Dendritic cell treated with granulocyte-macrophage colony-stimulating factor and Interleukin-4, amounts not matched to agents 40 ng/mL and 50 ng/mL, for 4 days (primary cell): ENCODE results near the gene TMED4.

Experiments used
- H3K27ac Mint-ChIP-seq: one replicate; pipeline ENCODE4 v1.8.0; 2022; ENCODE audit warnings: mild to moderate bottlenecking, mixed read lengths
- H3K27me3 Mint-ChIP-seq: one replicate; pipeline ENCODE4 v1.8.0; 2022; ENCODE audit warnings: mild to moderate bottlenecking, mixed read lengths
- H3K36me3 Mint-ChIP-seq: one replicate; pipeline ENCODE4 v1.8.0; 2022; ENCODE audit warnings: low read depth, mixed read lengths
- H3K4me1 Mint-ChIP-seq: one replicate; pipeline ENCODE4 v1.8.0; 2022; ENCODE audit warnings: low read depth, mixed read lengths
- H3K4me3 Mint-ChIP-seq: one replicate; pipeline ENCODE4 v1.8.0; 2022; ENCODE audit warnings: mild to moderate bottlenecking, moderate library complexity, mixed read lengths
- H3K9me3 Mint-ChIP-seq: one replicate; pipeline ENCODE4 v1.8.0; 2022; ENCODE audit warnings: mixed read lengths
- intact Hi-C: fragments of 100-400 bp; cut with micrococcal nuclease; formaldehyde crosslinking; loops from one replicate; pipeline ENCODE4 v1.15.0; 2022

Gene TMED4

GRCh38 chr7:44581879-44582603 lies at the start of gene TMED4:
TSS of gene TMED4 (minus strand) at chr7:44582231. CDS start at chr7:44582206, 25 bp downstream.
- no peaks in the 10 kb centered on the region for H3K9me3 Mint-ChIP-seq
- H3K27ac Mint-ChIP-seq = peak within 1 kb of the TSS; percentile 97
- peak within 1 kb of the TSS; percentile 90 for H3K4me3 Mint-ChIP-seq
- peaks cover 1% of the 10 kb centered on the region for H3K27me3 Mint-ChIP-seq
- intact Hi-C loops = loop anchor here (2.0 kb wide), 2 partner anchors 215 to 265 kb away; partner anchors contain the start of gene PPIA
- H3K36me3 Mint-ChIP-seq = peaks cover 55% of the 10 kb centered on the region
- H3K4me1 Mint-ChIP-seq = peaks cover 34% of the 10 kb centered on the region

- intact Hi-C loops = no loop called here
- H3K4me1 Mint-ChIP-seq = peaks cover 77% of the 10 kb centered on the region
- no peaks in the 10 kb centered on the region for H3K9me3 Mint-ChIP-seq
- H3K4me3 Mint-ChIP-seq = peak overlapping the region; percentile 34
- H3K27me3 Mint-ChIP-seq = no peaks in the 10 kb centered on the region
- peaks cover 63% of the 10 kb centered on the region for H3K36me3 Mint-ChIP-seq
- peak overlapping the region; percentile 84 for H3K27ac Mint-ChIP-seq
Measured at GRCh38 chr7:44631458-44632115, 49.6 kb upstream of the TMED4 start.

GRCh38 chr7:44630792-44631457 lies 48.9 kb upstream of the TMED4 start:
- no peaks in the 10 kb centered on the region for H3K9me3 Mint-ChIP-seq
- peak overlapping the region; percentile 84 for H3K27ac Mint-ChIP-seq
- no peaks in the 10 kb centered on the region for H3K27me3 Mint-ChIP-seq
- H3K4me1 Mint-ChIP-seq = peaks cover 70% of the 10 kb centered on the region
- peaks cover 64% of the 10 kb centered on the region for H3K36me3 Mint-ChIP-seq
- H3K4me3 Mint-ChIP-seq = no peak overlapping the region
- intact Hi-C loops = no loop called here

DNA sequence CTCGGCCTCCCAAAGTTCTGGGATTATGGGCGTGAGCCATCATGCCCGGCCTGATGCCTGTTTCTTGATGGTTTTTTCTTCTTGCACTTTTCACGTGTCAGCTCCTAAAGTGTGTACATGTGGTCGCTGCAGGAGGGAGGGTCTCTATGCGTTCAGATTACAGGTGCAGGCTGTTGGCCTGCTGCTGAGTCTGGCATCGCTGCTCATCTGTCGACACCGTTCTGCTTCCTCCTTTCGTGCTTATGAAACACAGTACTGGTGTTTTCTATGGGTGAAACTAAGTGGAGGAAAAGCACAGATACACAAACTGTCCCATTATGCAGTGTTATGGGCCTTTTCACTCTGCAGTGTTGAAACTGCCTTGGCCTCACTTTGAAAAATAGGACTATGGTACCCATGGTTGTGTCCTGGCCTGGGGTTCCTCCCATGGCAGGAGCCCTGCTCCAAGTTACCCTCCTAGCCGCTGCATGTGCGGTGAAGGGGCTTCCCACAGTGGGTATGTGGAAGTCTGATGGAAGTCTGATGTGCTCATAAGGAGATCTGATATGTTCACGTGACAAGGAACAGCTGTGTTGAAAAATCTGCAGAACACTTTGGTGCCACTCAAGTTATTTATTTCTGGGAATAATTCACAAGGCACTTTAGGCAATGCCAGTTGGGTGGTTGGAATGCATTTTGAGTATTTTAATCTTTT lies 47.9 kb upstream of the TMED4 start:
- intact Hi-C loops = no loop called here
- H3K27me3 Mint-ChIP-seq = no peaks in the 10 kb centered on the region
- peak overlapping the region; percentile 84 for H3K27ac Mint-ChIP-seq
- H3K9me3 Mint-ChIP-seq = no peaks in the 10 kb centered on the region
- H3K4me3 Mint-ChIP-seq = no peak overlapping the region
- H3K4me1 Mint-ChIP-seq = peaks cover 60% of the 10 kb centered on the region
- peaks cover 73% of the 10 kb centered on the region for H3K36me3 Mint-ChIP-seq

DNA sequence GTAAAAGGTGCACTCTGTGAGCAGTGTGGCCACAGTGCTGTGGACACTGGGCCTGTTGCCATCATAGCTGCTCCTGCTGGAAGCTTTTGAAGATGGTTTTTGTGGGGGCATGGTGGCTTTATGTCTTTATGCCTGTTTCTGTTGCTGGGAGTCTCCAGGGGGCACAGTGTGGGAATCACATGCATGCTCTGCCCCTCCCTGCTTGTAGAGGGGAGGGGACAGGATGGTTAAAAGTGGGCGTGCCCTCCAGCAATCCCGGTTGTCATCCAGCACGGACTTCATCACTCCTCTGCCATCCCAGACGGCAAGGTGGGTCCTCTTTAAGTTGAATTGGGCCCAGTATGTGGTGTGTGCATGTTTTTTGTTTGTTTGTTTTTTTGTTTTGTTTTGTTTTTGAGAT lies 44.6 kb upstream of the TMED4 start:
- Mint-ChIP-seq H3K4me1 (peaks cover 57% of the 10 kb centered on the region), H3K36me3 (peaks cover 86% of the 10 kb centered on the region), H3K9me3 (no peaks in the 10 kb centered on the region), H3K4me3 (no peak overlapping the region), H3K27me3 (no peaks in the 10 kb centered on the region), H3K27ac (peak overlapping the region; percentile 25)
- intact Hi-C loops = no loop called here

- no peaks in the 10 kb centered on the region for H3K9me3 Mint-ChIP-seq
- H3K27me3 Mint-ChIP-seq = no peaks in the 10 kb centered on the region
- no peak overlapping the region for H3K4me3 Mint-ChIP-seq
- H3K4me1 Mint-ChIP-seq = peaks cover 57% of the 10 kb centered on the region
- H3K27ac Mint-ChIP-seq = peak overlapping the region; percentile 25
- peaks cover 85% of the 10 kb centered on the region for H3K36me3 Mint-ChIP-seq
- intact Hi-C loops = no loop called here
Measured at GRCh38 chr7:44625526-44626471, 43.8 kb upstream of the TMED4 start.

DNA sequence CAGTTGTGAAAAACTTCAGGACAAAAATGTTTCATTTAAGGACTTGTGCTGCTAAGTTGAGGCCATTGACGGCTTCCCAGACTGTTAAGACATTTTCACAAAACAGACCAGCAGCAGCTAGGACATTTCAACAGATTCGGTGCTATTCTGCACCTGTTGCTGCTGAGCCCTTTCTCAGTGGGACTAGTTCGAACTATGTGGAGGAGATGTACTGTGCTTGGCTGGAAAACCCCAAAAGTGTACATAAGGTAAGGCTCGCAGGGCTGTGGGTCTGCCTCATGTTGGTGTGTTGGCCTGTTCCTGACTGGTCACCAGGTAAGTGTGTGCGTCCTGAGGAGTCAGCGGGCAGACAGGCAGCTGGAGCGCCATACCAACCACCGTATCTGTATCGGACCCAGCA lies 42.3 kb upstream of the TMED4 start:
- no peaks in the 10 kb centered on the region for H3K9me3 Mint-ChIP-seq
- no peaks in the 10 kb centered on the region for H3K27me3 Mint-ChIP-seq
- intact Hi-C loops = no loop called here
- no peak overlapping the region for H3K27ac Mint-ChIP-seq
- peaks cover 80% of the 10 kb centered on the region for H3K36me3 Mint-ChIP-seq
- H3K4me3 Mint-ChIP-seq = no peak overlapping the region
- peaks cover 55% of the 10 kb centered on the region for H3K4me1 Mint-ChIP-seq

DNA sequence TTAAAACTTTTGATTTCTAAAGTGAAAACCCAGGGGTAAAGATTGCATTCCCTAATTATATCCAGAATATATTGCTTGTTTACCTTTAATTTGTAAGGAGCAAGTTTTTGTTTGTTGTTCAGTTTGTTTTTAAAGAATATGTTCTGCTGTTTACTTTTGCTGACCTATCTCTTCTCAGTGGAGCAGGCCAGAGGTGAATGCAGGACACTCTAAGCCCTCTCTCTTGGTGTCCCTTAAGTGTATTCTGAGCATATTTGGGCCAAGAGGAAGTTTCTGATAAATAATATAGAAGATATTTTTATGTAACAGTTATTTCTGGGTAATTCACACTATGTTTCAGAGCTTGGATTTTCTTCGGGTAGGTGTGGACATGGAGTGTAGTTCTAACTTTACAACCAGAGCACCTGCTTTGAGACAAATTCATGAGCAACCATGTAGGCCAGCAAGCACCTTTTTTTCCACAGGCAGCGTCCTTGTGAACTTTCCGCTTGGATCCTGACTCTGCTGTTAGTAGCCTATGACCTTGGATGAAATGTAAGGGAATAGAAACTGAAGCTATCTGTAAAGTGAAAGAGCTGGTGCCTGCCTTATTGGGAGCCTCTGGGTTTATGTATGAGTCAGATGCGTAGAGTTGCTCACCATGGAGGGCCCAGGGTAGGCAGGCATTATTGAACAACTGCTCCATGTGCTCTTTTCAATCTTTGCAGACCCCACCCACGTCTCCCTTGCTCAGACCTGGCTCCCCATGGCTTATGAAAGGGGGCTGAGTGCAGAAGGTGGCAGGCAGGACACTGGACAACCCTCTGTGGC lies 40.5 kb upstream of the TMED4 start:
- Mint-ChIP-seq H3K4me1 (peaks cover 63% of the 10 kb centered on the region), H3K27ac (peak overlapping the region; percentile 91), H3K27me3 (no peaks in the 10 kb centered on the region), H3K4me3 (no peak overlapping the region), H3K9me3 (no peaks in the 10 kb centered on the region), H3K36me3 (peaks cover 79% of the 10 kb centered on the region)
- intact Hi-C loops = no loop called here

DNA sequence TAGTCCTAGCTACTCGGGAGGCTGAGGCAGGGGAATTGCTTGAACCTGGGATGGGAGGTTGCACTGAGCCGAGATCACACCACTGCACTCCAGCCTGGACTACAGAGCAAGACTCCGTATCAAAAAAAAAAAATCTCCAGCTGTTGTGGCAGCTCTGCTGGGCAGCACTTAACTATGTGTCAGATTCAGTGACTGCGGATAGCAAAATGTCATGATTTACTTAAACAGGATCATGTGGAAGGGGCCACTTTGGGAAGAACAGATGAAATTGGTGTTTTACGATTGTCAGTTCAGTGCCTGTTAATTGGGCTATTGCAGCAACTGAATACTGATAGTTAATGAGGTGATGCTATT lies 39.7 kb upstream of the TMED4 start:
- H3K4me3 Mint-ChIP-seq = peak overlapping the region; percentile 53
- H3K27me3 Mint-ChIP-seq = no peaks in the 10 kb centered on the region
- intact Hi-C loops = loop anchor here (2.0 kb wide), 1 partner anchor 15 kb away; the partner anchor contains the start of gene OGDH
- H3K9me3 Mint-ChIP-seq = no peaks in the 10 kb centered on the region
- H3K4me1 Mint-ChIP-seq = peaks cover 71% of the 10 kb centered on the region
- H3K36me3 Mint-ChIP-seq = peaks cover 71% of the 10 kb centered on the region
- H3K27ac Mint-ChIP-seq = peak overlapping the region; percentile 91

DNA sequence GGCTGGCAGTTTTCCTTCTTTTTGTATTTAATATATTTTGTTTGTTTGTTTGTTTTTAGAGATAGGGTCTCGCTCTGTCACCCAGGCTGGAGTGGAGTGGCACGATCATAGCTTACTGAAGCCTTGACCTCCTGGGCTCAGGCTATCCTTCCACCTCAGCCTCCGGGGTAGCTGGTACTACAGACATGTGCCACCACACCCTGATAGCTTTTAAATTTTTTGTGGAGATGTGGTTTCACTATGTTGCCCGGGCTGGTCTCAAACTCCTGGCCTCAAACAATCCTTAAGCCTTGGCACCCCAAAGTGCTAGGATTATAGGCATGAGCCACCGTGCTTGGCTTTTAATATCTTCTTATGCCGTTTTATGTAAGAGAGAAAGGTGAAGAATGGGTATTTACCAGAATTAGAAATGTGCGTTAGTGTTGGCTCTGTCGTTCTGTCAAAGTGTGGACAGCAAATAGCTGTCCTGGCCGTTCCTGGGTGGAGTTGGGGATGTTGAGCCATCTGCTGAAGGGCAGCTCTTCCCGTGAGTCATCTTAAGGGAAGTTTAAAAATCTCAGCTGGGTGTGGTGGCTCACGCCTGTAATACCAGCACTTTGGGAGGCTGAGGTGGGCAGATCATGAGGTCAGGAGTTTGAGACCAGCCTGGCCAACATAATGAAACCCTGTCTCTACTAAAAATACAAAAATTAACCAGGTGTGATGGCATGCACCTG lies 39.2 kb upstream of the TMED4 start:
- intact Hi-C loops = loop anchor here (2.0 kb wide), 1 partner anchor 14 kb away; the partner anchor contains the start of gene OGDH
- H3K4me1 Mint-ChIP-seq = peaks cover 72% of the 10 kb centered on the region

DNA sequence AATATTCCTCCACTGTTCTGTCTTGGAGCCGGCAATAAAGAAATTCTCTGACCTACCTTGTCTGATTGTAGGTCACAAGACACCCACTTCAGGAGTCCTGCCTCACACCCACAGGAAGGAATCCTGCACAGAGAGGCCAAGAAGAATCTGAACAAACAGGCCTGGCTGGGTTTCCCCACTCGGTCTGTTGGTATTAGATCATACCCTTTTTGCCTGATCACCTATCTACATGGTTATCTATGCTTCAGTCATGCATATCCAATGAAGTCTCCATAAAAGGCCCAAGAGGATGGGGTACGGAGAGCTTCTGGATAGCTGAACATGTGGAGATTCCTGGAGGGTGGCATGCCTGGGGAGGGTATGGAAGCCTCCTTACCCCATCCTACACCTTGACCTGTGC lies 36.7 kb upstream of the TMED4 start:
- Mint-ChIP-seq H3K4me3 (no peak overlapping the region), H3K27me3 (no peaks in the 10 kb centered on the region), H3K4me1 (peaks cover 86% of the 10 kb centered on the region), H3K36me3 (peaks cover 50% of the 10 kb centered on the region), H3K27ac (peak overlapping the region; percentile 91), H3K9me3 (no peaks in the 10 kb centered on the region)
- intact Hi-C loops = no loop called here

More for the DNA sequence above, 39.2 kb upstream of the TMED4 start:
- Mint-ChIP-seq H3K4me3 (peak overlapping the region; percentile 53), H3K9me3 (no peaks in the 10 kb centered on the region), H3K27me3 (no peaks in the 10 kb centered on the region), H3K27ac (peak overlapping the region; percentile 91), H3K36me3 (peaks cover 66% of the 10 kb centered on the region)

DNA sequence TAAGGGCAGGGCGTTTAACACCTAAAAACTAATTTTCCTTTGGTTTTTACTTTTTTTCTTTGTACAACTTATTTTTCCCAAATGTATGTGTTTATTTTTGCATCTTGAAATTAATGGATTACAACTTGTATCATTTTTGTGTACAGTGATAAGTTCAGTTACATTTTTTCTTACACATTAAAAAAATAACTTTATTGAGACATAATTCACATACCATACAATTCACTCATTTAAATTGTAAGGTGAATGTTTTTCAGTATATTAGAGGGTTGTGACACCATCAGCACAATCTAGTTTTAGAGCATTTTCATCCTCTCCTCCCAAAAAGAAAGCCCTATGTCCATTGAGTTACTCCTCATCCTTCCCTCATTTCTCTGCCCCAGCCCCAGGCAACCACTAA lies 36.0 kb upstream of the TMED4 start:
- Mint-ChIP-seq H3K4me3 (no peak overlapping the region), H3K27ac (peak overlapping the region; percentile 91), H3K36me3 (peaks cover 47% of the 10 kb centered on the region), H3K4me1 (peaks cover 83% of the 10 kb centered on the region), H3K9me3 (no peaks in the 10 kb centered on the region), H3K27me3 (no peaks in the 10 kb centered on the region)
- intact Hi-C loops = no loop called here
